GM21737 (cell line): ENCODE measurements around the gene CD84.
"Not testable (repeated sequence)": the region's sequence is repeated elsewhere in the genome, so short reads cannot be mapped to it uniquely, and the experiment has no call there.

Source experiments
- ATAC-seq: cut with Tn5 transposase; IDR thresholded peaks from one replicate; pipeline ENCODE4 v1.9.1; 2021; ENCODE audit warnings: mild to moderate bottlenecking, moderate library complexity; ENCODE audit not compliant: unreplicated experiment

The CD84 gene

DNA sequence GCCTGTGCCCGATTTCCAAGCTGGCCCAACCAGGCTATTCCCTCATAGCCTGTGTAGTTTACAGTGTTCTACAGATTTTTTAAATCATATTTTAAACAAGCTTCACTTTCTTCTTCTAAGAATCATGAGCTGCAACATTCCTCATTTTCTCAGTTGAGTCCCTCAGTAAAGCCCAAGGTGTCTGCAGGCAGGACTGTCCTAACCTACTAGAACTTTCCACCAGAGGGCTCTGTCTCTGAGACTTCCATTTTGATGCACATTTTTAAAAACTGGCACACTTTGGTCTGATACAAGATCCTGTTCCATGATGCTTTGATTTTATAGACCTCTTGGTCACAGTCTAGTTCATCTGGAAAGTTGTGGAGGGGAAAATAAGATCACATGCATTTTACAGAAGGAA is 34.6 kb downstream of the CD84 start:
- no peak for ATAC-seq

GRCh38 chr1:160542303-160542945 is 36.9 kb downstream of the CD84 start:
- no peak for ATAC-seq

GRCh38 chr1:160541622-160542302 is 37.5 kb downstream of the CD84 start:
- no peak for ATAC-seq

- ATAC-seq: no peak
Measured at GRCh38 chr1:160540859-160541233, 38.5 kb downstream of the CD84 start.

- ATAC-seq: peak; percentile 85
Measured at GRCh38 chr1:160539990-160540858, 39.1 kb downstream of the CD84 start.

DNA sequence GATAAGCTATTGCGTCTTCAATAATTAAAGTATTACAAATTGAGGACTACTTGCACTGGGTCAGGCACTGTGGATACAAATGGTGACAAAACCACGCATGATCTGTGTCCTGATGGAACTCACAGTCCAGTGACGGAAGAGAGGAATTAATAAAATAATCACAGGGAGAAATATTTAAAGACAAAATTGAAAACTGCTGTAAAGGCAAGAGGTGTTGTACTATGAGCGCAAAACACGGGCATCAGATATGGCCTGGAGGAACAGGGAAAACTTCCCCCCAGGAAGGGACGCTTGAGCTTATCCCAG is 39.7 kb downstream of the CD84 start:
- ATAC-seq: no peak

GRCh38 chr1:160538985-160539651 is 40.2 kb downstream of the CD84 start:
- ATAC-seq: no peak

- no peak for ATAC-seq
Measured at GRCh38 chr1:160537714-160538665, 41.3 kb downstream of the CD84 start.

DNA sequence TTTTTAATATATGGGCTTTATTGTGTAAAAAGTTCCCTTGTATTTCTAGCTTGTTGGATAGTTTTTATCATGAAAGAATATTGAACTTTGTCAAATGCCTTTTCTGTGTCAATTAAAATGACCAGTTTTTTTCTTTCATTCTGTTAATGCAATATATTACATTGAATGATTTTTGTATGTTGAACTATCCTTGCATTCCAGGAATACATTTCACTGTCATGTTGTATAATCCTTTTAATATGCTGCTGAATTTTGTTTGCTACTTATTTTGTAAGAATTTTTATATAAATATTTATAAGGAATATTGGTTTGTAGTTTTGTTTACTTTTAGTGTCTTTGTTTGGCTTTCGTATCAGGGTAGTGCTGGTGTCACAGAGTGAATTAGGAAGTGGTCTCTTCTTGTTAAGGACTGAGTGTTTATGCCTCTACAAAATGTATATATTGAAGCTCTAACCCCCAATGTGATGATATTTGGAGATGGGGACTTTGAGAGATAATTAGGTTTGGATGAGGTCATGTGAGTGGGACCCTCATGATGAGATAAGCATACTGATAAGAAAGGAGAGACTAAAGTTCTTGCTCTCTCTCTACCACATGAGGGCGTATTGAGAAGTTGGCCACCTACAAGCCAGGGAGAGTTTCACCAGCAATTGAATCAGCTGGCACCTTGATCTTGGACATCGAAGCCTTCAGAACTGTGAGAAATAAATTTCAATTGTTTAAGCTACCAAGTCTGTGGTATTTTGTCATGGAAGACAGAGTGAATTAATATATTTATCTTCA is 44.3 kb downstream of the CD84 start:
- no peak for ATAC-seq

- ATAC-seq: not testable (repeated sequence)
Measured at GRCh38 chr1:160532557-160532813, 46.8 kb downstream of the CD84 start.

DNA sequence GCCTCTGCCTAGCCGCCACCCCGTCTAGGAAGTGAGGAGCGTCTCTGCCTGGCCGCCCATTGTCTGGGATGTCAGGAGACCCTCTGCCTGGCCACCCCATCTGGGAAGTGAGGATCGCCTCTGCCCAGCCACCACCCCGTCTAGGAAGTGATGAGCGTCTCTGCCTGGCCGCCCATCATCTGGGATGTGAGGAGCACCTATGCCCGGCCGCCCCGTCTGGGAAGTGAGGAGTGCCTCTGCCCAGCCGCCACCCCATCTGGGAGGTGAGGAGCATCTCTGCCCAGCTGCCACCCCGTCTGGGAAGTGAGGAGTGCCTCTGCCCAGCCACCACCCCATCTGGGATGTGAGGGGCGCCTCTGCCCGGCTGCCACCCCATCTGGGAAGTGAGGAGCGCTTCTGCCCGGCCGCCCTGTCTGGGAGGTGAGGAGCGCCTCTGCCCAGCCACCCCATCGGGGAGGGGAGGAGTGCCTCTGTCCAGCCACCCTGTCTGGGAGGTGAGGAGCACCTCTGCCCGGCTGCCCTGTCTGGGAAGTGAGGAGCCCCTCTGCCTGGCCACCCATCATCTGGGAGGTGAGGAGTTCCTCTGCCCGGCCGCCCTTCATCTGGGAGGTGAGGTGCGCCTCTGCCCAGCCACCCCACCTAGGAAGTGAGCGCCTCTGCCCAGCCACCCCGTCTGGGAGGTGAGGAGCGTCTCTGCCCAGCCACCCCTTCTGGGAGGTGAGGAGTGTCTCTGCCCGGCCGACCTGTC is 47.3 kb downstream of the CD84 start:
- not testable (repeated sequence) for ATAC-seq

GRCh38 chr1:160529401-160529952 is 49.8 kb downstream of the CD84 start:
- not testable (repeated sequence) for ATAC-seq

GRCh38 chr1:160523789-160524188 is 55.5 kb downstream of the CD84 start:
- ATAC-seq: not testable (repeated sequence)

GRCh38 chr1:160522622-160523345 is 56.5 kb downstream of the CD84 start, which contains the start of gene SLAMF6:
SLAMF6 (minus strand) TSS chr1:160523255; CDS start chr1:160523192, 63 bp downstream.
- ATAC-seq: peak; percentile 60

DNA sequence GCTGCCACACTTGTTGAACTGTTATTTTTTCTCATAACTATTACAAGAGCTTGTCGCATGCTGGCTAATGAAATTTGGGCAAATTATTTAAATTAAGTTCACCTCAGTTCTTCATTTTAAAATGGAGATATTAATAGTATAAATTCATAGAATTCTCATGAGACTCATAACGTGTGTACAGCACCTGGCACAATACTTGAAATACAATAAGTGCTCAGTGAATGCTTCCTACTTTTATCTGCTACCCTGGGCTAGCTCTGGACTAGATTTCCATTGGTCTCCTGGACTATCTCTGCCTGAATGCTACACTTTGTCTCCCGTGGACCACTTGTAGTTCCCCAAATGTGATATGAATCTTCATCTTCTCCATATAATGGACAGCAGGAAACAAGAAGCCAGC is 57.2 kb downstream of the CD84 start:
- no peak for ATAC-seq

GRCh38 chr1:160521554-160521953 is 57.7 kb downstream of the CD84 start:
- ATAC-seq: no peak

DNA sequence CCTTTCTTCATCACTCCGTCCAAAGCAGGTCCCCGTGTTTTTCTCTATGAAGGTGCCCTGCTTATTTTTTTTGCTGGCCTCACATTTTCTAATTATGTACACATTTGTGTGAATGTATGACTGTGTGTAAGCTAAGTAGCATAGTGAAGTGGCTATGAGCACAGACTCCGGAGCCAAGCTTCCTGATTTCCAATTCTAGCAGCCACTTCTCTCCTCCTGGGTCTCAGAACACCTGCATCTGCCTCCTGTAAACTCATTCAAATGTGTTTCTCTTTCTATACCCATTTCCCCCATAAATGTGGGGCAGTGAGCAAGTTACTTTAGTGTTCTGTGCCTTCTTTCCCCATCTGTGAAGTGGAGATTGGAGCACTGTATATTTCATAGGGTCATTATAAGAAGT is 58.3 kb downstream of the CD84 start:
- no peak for ATAC-seq

DNA sequence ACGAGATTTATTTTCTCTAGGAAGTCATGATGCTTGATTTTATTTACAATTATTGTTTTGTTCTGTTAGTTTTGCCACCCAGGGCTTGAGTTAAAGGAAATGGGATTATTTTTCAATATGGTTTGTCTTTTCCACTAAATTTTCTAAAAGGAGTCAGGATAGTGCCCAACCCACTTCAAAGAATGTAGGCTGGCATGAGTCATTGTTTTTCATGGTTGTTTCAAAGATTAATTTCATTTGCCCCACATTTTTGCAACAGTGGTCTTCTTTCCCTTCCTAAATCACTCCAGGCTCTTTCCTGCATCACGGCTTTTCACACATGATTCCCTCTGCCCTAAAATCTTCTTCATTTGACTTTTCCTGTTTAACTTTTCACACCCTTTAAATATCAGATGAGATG is 58.7 kb downstream of the CD84 start:
- no peak for ATAC-seq
